Mesothelial cell of epicardium (in vitro differentiated cells): ENCODE measurements around the gene LRR1. TPM values are rescaled to one million over a fixed set of nuclear protein-coding genes. Genes with fewer than 3 reads are reported as not detected.

Source experiments
- DNase-seq, 2 experiments: peaks; one replicate each; pipeline ENCODE4 v3.0.0; 2021; ENCODE audit warnings: low spot score in 2 of 2; ENCODE audit not compliant: unreplicated experiment in 2 of 2
- H3K27ac Mint-ChIP-seq: 2 replicates; pipeline ENCODE4 v1.8.0; 2021; ENCODE audit warnings: mixed read lengths
- H3K27me3 Mint-ChIP-seq: 2 replicates; pipeline ENCODE4 v1.8.0; 2021; ENCODE audit warnings: low read depth, mixed read lengths
- H3K36me3 Mint-ChIP-seq: 2 replicates; pipeline ENCODE4 v1.8.0; 2021; ENCODE audit warnings: mixed read lengths
- H3K4me1 Mint-ChIP-seq: 2 replicates; pipeline ENCODE4 v1.8.0; 2021; ENCODE audit warnings: mixed read lengths
- H3K4me3 Mint-ChIP-seq: 2 replicates; pipeline ENCODE4 v1.8.0; 2021; ENCODE audit warnings: mild to moderate bottlenecking, moderate library complexity, mixed read lengths
- H3K9me3 Mint-ChIP-seq: 2 replicates; pipeline ENCODE4 v1.8.0; 2021; ENCODE audit warnings: mixed read lengths
- total RNA-seq: library from RNA; stranded (reverse); gene quantifications from 3 replicates; pipeline ENCODE4 v1.2.1, GENCODE V29; 2021
- TF ChIP-seq, protein P1 (sequence below): fragments of 200-600 bp; sonication (generic); IDR thresholded peaks from one replicate; pipeline ENCODE4 v1.5.0; 2021; ENCODE audit warnings: antibody characterized with exemption; ENCODE audit not compliant: unreplicated experiment

LRR1 gene
- total RNA-seq, 1 donor from 2014 or later, result 9.2 TPM

- peaks cover 10% of the 10 kb centered on the region for H3K36me3 Mint-ChIP-seq
- no peaks in the 10 kb centered on the region for H3K27me3 Mint-ChIP-seq
- H3K4me3 Mint-ChIP-seq, result peak overlapping the region; percentile 98
- H3K27ac Mint-ChIP-seq, result peak overlapping the region; percentile 99
- peaks cover 37% of the 10 kb centered on the region for H3K4me1 Mint-ChIP-seq
- TF ChIP-seq, protein P1, sequence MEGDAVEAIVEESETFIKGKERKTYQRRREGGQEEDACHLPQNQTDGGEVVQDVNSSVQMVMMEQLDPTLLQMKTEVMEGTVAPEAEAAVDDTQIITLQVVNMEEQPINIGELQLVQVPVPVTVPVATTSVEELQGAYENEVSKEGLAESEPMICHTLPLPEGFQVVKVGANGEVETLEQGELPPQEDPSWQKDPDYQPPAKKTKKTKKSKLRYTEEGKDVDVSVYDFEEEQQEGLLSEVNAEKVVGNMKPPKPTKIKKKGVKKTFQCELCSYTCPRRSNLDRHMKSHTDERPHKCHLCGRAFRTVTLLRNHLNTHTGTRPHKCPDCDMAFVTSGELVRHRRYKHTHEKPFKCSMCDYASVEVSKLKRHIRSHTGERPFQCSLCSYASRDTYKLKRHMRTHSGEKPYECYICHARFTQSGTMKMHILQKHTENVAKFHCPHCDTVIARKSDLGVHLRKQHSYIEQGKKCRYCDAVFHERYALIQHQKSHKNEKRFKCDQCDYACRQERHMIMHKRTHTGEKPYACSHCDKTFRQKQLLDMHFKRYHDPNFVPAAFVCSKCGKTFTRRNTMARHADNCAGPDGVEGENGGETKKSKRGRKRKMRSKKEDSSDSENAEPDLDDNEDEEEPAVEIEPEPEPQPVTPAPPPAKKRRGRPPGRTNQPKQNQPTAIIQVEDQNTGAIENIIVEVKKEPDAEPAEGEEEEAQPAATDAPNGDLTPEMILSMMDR, result no peak
- no peaks in the 10 kb centered on the region for H3K9me3 Mint-ChIP-seq
- DNase-seq, result no peak
Measured at GRCh38 chr14:49619730-49620129, 21.0 kb downstream of the LRR1 start.

DNA sequence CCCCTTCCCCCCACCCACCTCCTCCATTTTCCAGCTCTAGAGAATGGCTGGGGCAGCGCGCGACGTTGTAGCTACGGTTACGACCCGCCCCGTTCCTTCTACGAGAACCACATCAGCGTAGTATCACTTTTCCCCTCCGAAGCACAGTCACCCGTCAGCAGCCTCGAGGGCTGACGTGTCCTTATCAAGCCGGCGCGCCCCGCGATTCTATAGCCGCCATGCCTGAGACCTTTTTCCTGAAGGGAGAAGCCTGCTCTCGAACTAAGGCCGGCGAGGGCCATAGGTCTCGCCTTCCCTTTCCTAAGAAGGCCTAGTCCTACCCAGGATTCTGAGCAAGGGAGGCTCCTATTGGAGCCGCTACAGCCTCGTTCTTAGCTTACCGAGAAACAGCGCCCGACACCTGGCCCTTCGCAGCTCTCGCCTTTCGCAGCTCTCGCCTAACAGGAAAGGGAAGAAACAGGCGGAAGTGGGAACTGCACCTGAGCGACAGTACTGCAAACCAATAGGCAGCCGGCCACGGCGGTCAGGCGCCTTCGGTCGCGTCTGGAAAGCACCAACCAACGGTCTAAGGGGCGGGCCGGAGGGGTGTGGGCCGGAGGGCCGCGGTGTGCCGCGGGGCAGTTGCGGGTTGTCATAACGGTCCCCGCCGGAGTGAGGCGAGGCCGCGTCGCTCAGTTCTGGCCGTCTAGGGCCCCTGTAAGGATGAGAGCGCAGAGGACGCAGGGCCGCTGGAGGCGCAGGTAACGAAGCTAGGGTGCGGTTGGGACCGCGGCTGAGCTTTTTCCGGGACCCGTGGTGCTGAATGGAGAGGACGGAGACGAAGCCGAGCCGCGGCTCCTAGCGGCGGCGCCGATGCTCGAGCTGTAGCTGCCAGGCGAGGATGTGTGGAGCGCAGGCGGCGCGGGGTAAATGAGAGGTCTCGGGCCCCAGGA lies 21.7 kb downstream of the LRR1 start, which contains the start of the genes MGAT2 and RPL36AL:
TSS of gene MGAT2 (plus strand) at position 618 of the 932 bp plus-strand sequence. CDS start 470 bp downstream, outside the sequence.
TSS of gene RPL36AL (minus strand) at position 445 of the 932 bp plus-strand sequence. CDS start 1,522 bp downstream, outside the sequence.
- peaks cover 37% of the 10 kb centered on the region for H3K4me1 Mint-ChIP-seq
- H3K27me3 Mint-ChIP-seq, result no peaks in the 10 kb centered on the region
- peak within 1 kb of the TSS; percentile 98 for H3K4me3 Mint-ChIP-seq
- H3K27ac Mint-ChIP-seq, result peak within 1 kb of the TSS; percentile 99
- peaks cover 10% of the 10 kb centered on the region for H3K36me3 Mint-ChIP-seq
- TF ChIP-seq, protein P1, result peak; percentile 23
- H3K9me3 Mint-ChIP-seq, result no peaks in the 10 kb centered on the region
- DNase-seq, result peak; percentile 96 to 98

- no peak for DNase-seq
- H3K4me1 Mint-ChIP-seq, result peaks cover 37% of the 10 kb centered on the region
- no peaks in the 10 kb centered on the region for H3K9me3 Mint-ChIP-seq
- peaks cover 7% of the 10 kb centered on the region for H3K36me3 Mint-ChIP-seq
- H3K27me3 Mint-ChIP-seq, result no peaks in the 10 kb centered on the region
- no peak overlapping the region for H3K27ac Mint-ChIP-seq
- H3K4me3 Mint-ChIP-seq, result peak overlapping the region; percentile 98
- TF ChIP-seq, protein P1, result no peak
Measured at GRCh38 chr14:49621114-49621881, 22.6 kb downstream of the LRR1 start.

- Mint-ChIP-seq H3K27me3 (no peaks in the 10 kb centered on the region), H3K9me3 (no peaks in the 10 kb centered on the region), H3K27ac (no peak overlapping the region), H3K36me3 (peaks cover 10% of the 10 kb centered on the region), H3K4me3 (peak overlapping the region; percentile 98), H3K4me1 (peaks cover 37% of the 10 kb centered on the region)
- DNase-seq, result no peak
- TF ChIP-seq, protein P1, result no peak
Measured at GRCh38 chr14:49622022-49622607, 23.4 kb downstream of the LRR1 start.

GRCh38 chr14:49623387-49623786 lies 24.6 kb downstream of the LRR1 start:
- Mint-ChIP-seq H3K4me1 (peaks cover 30% of the 10 kb centered on the region), H3K27me3 (no peaks in the 10 kb centered on the region), H3K27ac (peak overlapping the region; percentile 16), H3K9me3 (no peaks in the 10 kb centered on the region), H3K36me3 (peaks cover 9% of the 10 kb centered on the region), H3K4me3 (no peak overlapping the region)
- DNase-seq, result no peak
- TF ChIP-seq, protein P1, result no peak
